Measurements from ENCODE around the gene OR10G2.

DNA sequence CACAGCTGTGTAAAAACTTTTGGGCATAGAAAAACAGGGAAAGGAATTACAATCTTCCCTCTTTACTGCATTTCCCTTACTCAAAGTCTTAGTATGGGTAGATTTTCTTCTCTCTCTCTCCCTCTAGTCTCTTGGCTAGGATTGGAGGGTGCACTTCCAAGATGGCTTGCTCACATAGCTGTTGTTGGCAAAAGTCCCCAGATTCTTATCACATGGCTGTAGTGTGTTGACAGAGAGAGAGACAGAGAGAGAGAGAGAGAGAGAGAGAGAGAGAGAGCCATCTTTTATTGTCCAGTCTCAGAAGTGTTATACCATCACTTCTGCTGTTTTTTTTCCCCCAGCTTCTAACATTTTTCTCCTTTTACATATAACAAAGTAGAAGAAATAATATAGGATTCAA, 12.6 kb upstream of the OR10G2 start:
- TF ChIP-seq, protein P1, sequence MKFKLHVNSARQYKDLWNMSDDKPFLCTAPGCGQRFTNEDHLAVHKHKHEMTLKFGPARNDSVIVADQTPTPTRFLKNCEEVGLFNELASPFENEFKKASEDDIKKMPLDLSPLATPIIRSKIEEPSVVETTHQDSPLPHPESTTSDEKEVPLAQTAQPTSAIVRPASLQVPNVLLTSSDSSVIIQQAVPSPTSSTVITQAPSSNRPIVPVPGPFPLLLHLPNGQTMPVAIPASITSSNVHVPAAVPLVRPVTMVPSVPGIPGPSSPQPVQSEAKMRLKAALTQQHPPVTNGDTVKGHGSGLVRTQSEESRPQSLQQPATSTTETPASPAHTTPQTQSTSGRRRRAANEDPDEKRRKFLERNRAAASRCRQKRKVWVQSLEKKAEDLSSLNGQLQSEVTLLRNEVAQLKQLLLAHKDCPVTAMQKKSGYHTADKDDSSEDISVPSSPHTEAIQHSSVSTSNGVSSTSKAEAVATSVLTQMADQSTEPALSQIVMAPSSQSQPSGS (CRISPR knock-in tag; IDR thresholded peaks at IDR 0.05; ENCODE audit: borderline replicate concordance, low read depth): no peak
- TF ChIP-seq, protein P2, sequence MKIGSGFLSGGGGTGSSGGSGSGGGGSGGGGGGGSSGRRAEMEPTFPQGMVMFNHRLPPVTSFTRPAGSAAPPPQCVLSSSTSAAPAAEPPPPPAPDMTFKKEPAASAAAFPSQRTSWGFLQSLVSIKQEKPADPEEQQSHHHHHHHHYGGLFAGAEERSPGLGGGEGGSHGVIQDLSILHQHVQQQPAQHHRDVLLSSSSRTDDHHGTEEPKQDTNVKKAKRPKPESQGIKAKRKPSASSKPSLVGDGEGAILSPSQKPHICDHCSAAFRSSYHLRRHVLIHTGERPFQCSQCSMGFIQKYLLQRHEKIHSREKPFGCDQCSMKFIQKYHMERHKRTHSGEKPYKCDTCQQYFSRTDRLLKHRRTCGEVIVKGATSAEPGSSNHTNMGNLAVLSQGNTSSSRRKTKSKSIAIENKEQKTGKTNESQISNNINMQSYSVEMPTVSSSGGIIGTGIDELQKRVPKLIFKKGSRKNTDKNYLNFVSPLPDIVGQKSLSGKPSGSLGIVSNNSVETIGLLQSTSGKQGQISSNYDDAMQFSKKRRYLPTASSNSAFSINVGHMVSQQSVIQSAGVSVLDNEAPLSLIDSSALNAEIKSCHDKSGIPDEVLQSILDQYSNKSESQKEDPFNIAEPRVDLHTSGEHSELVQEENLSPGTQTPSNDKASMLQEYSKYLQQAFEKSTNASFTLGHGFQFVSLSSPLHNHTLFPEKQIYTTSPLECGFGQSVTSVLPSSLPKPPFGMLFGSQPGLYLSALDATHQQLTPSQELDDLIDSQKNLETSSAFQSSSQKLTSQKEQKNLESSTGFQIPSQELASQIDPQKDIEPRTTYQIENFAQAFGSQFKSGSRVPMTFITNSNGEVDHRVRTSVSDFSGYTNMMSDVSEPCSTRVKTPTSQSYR (CRISPR knock-in tag; IDR thresholded peaks at IDR 0.05): no peak
- TF ChIP-seq, protein P3, sequence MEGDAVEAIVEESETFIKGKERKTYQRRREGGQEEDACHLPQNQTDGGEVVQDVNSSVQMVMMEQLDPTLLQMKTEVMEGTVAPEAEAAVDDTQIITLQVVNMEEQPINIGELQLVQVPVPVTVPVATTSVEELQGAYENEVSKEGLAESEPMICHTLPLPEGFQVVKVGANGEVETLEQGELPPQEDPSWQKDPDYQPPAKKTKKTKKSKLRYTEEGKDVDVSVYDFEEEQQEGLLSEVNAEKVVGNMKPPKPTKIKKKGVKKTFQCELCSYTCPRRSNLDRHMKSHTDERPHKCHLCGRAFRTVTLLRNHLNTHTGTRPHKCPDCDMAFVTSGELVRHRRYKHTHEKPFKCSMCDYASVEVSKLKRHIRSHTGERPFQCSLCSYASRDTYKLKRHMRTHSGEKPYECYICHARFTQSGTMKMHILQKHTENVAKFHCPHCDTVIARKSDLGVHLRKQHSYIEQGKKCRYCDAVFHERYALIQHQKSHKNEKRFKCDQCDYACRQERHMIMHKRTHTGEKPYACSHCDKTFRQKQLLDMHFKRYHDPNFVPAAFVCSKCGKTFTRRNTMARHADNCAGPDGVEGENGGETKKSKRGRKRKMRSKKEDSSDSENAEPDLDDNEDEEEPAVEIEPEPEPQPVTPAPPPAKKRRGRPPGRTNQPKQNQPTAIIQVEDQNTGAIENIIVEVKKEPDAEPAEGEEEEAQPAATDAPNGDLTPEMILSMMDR (IDR thresholded peaks at IDR 0.05): no peak
- TF ChIP-seq, protein P4, sequence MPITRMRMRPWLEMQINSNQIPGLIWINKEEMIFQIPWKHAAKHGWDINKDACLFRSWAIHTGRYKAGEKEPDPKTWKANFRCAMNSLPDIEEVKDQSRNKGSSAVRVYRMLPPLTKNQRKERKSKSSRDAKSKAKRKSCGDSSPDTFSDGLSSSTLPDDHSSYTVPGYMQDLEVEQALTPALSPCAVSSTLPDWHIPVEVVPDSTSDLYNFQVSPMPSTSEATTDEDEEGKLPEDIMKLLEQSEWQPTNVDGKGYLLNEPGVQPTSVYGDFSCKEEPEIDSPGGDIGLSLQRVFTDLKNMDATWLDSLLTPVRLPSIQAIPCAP (CRISPR knock-in tag; IDR thresholded peaks at IDR 0.05): no peak
- TF ChIP-seq SMAD4 (CRISPR knock-in tag; IDR thresholded peaks at IDR 0.05): no peak
- TF ChIP-seq SP1 (CRISPR knock-in tag; conservative IDR thresholded peaks at IDR 0.05): no peak
- no peak for TF ChIP-seq ZNF138 (CRISPR knock-in tag; conservative IDR thresholded peaks at IDR 0.05)
- TF ChIP-seq, protein P5, sequence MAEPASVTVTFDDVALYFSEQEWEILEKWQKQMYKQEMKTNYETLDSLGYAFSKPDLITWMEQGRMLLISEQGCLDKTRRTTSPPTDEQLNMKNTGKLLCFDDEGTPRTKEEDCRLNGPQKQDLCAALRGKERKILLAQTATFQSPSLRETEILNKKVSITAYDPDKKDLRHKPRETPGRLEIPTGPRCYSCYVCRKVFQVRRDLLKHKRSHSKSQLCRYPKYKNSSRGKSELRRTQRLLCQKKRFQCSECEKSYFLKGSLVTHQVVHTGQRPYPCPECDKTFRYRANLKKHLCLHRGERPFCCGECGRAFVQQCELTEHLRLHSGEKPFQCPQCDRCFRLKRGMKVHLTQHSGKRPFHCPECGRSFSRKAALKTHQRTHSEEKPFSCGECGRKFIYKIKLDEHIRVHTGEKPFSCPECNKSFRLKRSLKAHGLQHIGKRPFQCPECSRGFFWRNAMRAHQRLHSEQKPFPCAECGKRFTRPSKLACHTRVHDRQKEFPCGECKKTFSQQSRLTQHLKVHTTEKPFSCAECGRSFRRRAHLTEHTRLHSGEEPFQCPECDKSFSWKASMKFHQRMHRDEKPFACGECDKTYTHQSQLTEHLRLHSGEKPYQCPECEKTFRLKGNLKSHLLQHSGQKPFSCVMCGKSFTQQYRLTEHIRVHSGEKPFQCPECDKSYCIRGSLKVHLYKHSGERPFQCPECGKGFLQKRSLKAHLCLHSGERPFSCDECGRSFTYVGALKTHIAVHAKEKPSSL (CRISPR knock-in tag; conservative IDR thresholded peaks at IDR 0.05): no peak
- TF ChIP-seq, protein P6, sequence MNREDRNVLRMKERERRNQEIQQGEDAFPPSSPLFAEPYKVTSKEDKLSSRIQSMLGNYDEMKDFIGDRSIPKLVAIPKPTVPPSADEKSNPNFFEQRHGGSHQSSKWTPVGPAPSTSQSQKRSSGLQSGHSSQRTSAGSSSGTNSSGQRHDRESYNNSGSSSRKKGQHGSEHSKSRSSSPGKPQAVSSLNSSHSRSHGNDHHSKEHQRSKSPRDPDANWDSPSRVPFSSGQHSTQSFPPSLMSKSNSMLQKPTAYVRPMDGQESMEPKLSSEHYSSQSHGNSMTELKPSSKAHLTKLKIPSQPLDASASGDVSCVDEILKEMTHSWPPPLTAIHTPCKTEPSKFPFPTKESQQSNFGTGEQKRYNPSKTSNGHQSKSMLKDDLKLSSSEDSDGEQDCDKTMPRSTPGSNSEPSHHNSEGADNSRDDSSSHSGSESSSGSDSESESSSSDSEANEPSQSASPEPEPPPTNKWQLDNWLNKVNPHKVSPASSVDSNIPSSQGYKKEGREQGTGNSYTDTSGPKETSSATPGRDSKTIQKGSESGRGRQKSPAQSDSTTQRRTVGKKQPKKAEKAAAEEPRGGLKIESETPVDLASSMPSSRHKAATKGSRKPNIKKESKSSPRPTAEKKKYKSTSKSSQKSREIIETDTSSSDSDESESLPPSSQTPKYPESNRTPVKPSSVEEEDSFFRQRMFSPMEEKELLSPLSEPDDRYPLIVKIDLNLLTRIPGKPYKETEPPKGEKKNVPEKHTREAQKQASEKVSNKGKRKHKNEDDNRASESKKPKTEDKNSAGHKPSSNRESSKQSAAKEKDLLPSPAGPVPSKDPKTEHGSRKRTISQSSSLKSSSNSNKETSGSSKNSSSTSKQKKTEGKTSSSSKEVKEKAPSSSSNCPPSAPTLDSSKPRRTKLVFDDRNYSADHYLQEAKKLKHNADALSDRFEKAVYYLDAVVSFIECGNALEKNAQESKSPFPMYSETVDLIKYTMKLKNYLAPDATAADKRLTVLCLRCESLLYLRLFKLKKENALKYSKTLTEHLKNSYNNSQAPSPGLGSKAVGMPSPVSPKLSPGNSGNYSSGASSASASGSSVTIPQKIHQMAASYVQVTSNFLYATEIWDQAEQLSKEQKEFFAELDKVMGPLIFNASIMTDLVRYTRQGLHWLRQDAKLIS (CRISPR knock-in tag; IDR thresholded peaks at IDR 0.05; ENCODE audit: borderline replicate concordance): no peak
- TF ChIP-seq, protein P7, sequence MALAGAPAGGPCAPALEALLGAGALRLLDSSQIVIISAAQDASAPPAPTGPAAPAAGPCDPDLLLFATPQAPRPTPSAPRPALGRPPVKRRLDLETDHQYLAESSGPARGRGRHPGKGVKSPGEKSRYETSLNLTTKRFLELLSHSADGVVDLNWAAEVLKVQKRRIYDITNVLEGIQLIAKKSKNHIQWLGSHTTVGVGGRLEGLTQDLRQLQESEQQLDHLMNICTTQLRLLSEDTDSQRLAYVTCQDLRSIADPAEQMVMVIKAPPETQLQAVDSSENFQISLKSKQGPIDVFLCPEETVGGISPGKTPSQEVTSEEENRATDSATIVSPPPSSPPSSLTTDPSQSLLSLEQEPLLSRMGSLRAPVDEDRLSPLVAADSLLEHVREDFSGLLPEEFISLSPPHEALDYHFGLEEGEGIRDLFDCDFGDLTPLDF (CRISPR knock-in tag; IDR thresholded peaks at IDR 0.05): no peak
- TF ChIP-seq GTF2I (CRISPR knock-in tag; conservative IDR thresholded peaks at IDR 0.05): no peak
- TF ChIP-seq ZNF232 (CRISPR knock-in tag; IDR thresholded peaks at IDR 0.05): no peak
- TF ChIP-seq NFE2L1 (CRISPR knock-in tag; IDR thresholded peaks at IDR 0.05): no peak
- no peak for TF ChIP-seq ZNF423 (CRISPR knock-in tag; IDR thresholded peaks at IDR 0.05)

Measured in WTC11 (cell line).